ENCODE measurements around the gene ZNF350. TPM values are rescaled to one million over a fixed set of nuclear protein-coding genes. Genes with fewer than 3 reads are reported as not detected.

The ZNF350 gene
- 7.7 and 8.3 TPM in 2 replicates for total RNA-seq

DNA sequence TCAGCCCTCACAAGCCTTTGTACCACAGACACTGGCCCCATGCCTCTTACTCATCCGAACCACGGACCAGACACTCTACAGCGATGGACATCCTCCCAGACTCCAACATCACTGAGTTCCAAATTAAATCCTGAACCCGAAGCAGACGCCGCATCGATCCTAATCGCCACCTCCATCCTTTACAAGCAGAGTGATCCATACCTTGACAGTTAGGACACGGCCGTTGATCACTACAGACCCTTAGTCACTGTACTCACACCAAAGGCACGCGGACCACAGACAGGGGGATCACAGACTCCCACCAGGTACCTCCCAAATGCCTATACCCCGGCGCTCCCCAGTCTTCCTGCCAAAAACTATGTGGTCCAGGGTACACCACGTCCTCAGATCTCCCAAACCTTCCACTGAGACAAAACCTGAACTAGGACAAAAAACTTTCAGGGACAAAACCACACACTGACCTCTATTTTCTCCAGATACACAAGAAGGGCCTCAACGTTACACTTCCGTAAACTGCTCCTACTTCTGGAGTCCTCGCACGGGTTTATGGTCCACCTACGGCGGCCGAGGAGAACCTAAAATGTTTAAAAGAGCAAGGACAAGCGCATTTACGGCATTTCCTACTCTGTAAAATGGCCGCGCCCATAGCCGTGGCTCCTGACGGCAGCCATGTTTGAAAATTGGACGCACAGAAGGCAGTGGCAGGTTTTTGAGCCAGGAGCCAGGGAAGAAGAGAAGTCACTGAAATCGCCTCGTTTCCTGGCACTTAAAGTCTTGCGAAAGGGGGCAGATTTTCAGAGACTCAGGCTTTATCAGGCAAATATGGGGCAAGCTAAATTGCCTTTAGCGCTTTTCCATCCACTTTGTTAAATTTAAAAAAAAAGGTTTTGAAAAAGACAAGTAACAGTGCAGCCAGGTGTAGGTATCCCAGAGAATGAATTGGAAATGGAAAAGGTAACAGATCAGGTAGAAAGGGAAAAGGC is at the start of gene ZNF350:
TSS of gene ZNF350 (minus strand) at position 532 of the 983 bp plus-strand sequence. CDS start 12,480 bp downstream, outside the sequence.

DNA sequence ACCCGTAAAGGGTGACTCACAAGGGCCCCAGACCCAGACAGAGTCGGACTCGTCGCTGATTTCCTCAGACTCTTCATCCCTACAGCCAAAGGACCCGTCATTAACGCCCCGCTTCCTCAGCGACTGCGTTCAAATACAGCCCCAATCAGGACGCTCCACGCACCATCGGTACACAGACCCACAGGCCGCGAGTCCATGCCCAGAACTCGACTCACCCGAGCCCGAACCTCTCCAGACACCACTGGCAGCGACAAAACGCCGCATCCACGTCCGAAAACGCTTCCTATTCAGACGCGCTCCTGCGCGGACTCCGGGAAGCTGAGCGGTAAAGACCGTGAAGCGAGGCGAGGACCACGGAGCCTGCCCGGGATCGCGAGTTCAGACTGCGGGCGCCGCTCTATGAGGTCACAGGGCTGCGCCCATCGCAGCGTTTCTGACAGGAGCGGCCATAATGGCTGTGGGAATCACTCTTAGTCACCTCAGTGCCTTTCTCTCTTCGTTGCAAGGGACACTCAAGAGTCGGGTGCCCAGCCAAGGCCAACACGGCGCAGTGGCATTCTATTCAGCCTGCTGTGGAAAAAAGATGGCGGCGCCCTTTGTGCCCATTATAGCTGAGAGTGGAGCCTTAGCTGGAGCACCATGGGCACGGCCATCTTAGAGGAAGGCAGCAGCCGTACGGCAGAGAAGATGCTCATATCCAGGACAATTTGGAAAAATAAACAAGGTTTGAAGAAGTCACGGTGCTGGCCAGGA is 41.6 kb upstream of the ZNF350 start, which contains the start of gene ZNF614:
TSS of gene ZNF614 (minus strand) at position 353 of the 753 bp plus-strand sequence. CDS start 2,634 bp downstream, outside the sequence.

DNA sequence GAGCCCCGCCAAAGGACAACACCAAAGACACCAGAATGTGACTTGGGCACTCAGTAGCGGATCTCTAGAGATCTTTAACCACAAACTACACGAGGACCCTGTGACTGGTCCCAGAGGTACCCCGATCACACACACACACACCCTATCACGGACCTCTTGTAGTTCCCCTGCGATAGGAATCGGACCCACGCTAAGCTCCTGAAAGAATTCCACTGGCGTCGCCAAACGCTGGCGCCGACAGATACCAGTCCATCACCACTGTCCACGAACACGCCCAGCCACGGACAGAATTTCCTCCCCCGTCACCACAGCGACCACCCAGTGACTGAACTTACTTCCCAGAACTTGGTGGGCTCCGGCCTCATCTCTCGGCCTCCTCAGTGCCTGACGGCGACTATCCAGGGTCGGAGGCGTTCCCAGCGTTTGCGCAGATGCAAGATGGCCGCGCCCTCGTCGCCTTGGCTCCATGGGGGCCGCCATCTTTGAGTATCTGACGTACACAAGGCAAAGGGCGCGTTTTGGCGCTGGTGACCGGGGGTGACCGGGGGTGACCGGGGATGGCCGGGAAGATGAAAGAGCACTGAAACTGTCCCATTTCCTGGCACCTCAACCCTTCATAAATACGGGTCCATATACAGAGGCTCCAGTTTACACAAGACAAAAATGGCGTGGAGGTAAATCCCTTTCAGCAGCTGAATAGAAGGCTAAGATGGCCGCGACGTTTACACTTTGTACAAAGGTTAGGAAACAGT is 21.3 kb upstream of the ZNF350 start, which contains the start of gene ZNF615:
TSS of gene ZNF615 (minus strand) at position 406 of the 752 bp plus-strand sequence. CDS start 4,500 bp downstream, outside the sequence.

DNA sequence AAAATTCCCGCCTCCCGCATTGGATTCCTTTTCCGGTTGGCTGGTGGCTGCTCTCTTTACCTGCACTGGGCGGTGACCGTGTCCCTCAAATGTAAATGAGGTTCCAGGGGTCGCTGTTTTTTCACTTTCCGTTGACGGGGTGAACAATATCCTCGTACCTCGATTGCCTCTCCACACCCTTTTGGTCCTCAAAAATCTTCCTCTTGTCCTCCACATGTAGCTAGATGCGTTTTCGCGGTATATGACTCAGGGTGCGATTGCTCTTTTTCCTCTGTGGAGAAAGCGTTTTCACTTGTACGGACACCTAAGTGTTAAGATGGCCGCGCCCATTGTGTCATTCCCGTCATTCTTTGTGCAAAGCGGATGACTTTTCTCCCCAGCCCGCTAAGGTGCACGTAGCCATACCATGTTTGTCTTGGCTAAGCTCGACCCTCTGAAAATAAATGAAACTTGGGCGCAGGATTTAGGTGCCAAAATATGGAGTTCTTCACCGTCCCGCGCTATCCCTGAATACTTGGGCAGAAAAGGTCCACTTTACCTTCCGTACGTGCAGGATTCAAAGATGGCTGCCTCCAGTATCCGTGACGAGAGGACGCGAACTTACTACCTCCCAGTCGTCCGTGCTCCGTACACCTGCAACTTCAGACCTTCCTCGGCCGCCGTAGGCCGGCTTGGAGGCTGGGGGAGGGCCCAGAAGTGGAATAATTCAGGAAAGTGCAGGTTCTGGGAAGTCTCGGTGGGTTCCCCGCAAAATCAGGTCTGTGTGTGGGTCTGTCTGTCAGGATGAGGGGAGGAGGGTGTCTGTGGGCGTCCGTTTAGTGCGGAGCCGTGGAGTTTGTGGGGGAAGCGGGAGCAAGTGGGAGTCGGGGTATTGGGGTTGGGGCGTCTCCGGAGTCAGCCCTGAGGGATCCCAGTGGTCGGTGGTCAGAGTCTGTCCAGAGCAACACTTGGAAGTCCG is 59.6 kb downstream of the ZNF350 start, which contains the start of gene ZNF613:
TSS of gene ZNF613 (plus strand) at position 689 of the 958 bp plus-strand sequence. CDS start 8,749 bp downstream, outside the sequence.

Other genes starting within 250 kb of the ZNF350 start
- 1.6 and 1.8 TPM in 2 replicates for gene FPR1, start 235.0 kb downstream of the ZNF350 start, total RNA-seq
- 0.05 and 0.30 TPM in 2 replicates for gene FPR2, start 225.7 kb downstream of the ZNF350 start, total RNA-seq
- gene FPR3, start 191.7 kb downstream of the ZNF350 start, total RNA-seq, result under 0.01 and 0.88 TPM in 2 replicates
- 9.1 and 14.0 TPM in 2 replicates for gene ZNF577, start 98.9 kb downstream of the ZNF350 start, total RNA-seq
- 8.9 and 9.7 TPM in 2 replicates for gene ZNF649, start 81.8 kb downstream of the ZNF350 start, total RNA-seq
- gene ZNF613, start 59.4 kb downstream of the ZNF350 start, total RNA-seq, result 8.0 and 8.4 TPM in 2 replicates
- 12.5 and 13.3 TPM in 2 replicates for gene ZNF615, start 21.4 kb upstream of the ZNF350 start, total RNA-seq
- gene ZNF614, start 41.5 kb upstream of the ZNF350 start, total RNA-seq, result 10.1 and 11.5 TPM in 2 replicates
- 14.0 and 21.8 TPM in 2 replicates for gene ZNF432, start 62.0 kb upstream of the ZNF350 start, total RNA-seq
- 31.5 and 40.3 TPM in 2 replicates for gene ZNF841, start 108.9 kb upstream of the ZNF350 start, total RNA-seq
- 17.9 and 18.1 TPM in 2 replicates for gene ZNF616, start 153.1 kb upstream of the ZNF350 start, total RNA-seq
- gene ZNF836, start 184.8 kb upstream of the ZNF350 start, total RNA-seq, result 4.7 and 5.6 TPM in 2 replicates
- 85.8 and 266 TPM in 2 replicates for gene PPP2R1A, start 203.2 kb upstream of the ZNF350 start, total RNA-seq